Neuronal stem cell (in vitro differentiated cells): ENCODE measurements around the gene UBE2M.
"Not testable (repeated sequence)": the region's sequence is repeated elsewhere in the genome, so short reads cannot be mapped to it uniquely, and the experiment has no call there.

ENCODE experiments used
- DNase-seq: peaks from one replicate; pipeline ENCODE4 v3.0.0-alpha.2; 2013; ENCODE audit warnings: low spot score
- H2AFZ ChIP-seq: one replicate; pipeline ENCODE4 v1.6.1; 2013; ENCODE audit warnings: mild to moderate bottlenecking, low read length, inconsistent platforms
- H2AK5ac ChIP-seq: 2 replicates; pipeline ENCODE4 v1.6.1; 2013; ENCODE audit warnings: low read depth, mild to moderate bottlenecking, inconsistent platforms, low read length, moderate library complexity, mixed read lengths
- H2BK120ac ChIP-seq: 2 replicates; pipeline ENCODE4 v1.6.1; 2013; ENCODE audit warnings: low read depth, mild to moderate bottlenecking, inconsistent platforms, low read length, moderate library complexity, mixed read lengths
- H2BK12ac ChIP-seq: one replicate; pipeline ENCODE4 v1.6.1; 2013; ENCODE audit warnings: low read length, inconsistent platforms
- H2BK15ac ChIP-seq: 2 replicates; pipeline ENCODE4 v1.6.1; 2013; ENCODE audit warnings: mild to moderate bottlenecking, low read length, inconsistent platforms, mixed read lengths
- H2BK5ac ChIP-seq: one replicate; pipeline ENCODE4 v1.6.1; 2013; ENCODE audit warnings: inconsistent platforms, mild to moderate bottlenecking, low read length, moderate library complexity
- H3K14ac ChIP-seq: one replicate; pipeline ENCODE4 v1.6.1; 2013; ENCODE audit warnings: low read length, inconsistent platforms
- H3K18ac ChIP-seq: 2 replicates; pipeline ENCODE4 v1.6.1; 2013; ENCODE audit warnings: low read length, inconsistent platforms
- H3K23ac ChIP-seq: 2 replicates; pipeline ENCODE4 v1.6.1; 2013; ENCODE audit warnings: low read depth, mild to moderate bottlenecking, mixed read lengths, low read length, inconsistent platforms; ENCODE audit not compliant: poor library complexity
- H3K27ac ChIP-seq: replicated peaks from 3 replicates; pipeline ENCODE4 v1.5.1; 2013; ENCODE audit warnings: low read length, inconsistent platforms
- H3K27me3 ChIP-seq, 3 experiments: 2 replicates each; pipeline ENCODE4 v1.6.1; 2013; ENCODE audit warnings: low read length in 3 of 3, mild to moderate bottlenecking in 2 of 3, inconsistent platforms in 1 of 3, low read depth in 1 of 3, mixed read lengths in 1 of 3, moderate library complexity in 1 of 3; ENCODE audit not compliant: control insufficient read depth in 3 of 3, insufficient read depth in 3 of 3
- H3K36me3 ChIP-seq, 2 donors: replicated peaks in 1 of 2; 2 replicates each; pipeline ENCODE4 v1.6.1; 2013; ENCODE audit warnings: low read length in 2 of 2; ENCODE audit not compliant: control insufficient read depth in 2 of 2, insufficient read depth in 2 of 2
- H3K4ac ChIP-seq: 2 replicates; pipeline ENCODE4 v1.6.1; 2013; ENCODE audit warnings: inconsistent platforms, mild to moderate bottlenecking, low read length, moderate library complexity
- H3K4me1 ChIP-seq, 2 donors: 1 replicate in 1 of 2; 2 replicates in 1 of 2; pipeline ENCODE4 v1.6.1; 2013; ENCODE audit warnings: low read length in 2 of 2, low read depth in 1 of 2; ENCODE audit not compliant: control insufficient read depth in 2 of 2, insufficient read depth in 1 of 2
- H3K4me2 ChIP-seq: one replicate; pipeline ENCODE4 v1.6.1; 2013; ENCODE audit warnings: mild to moderate bottlenecking, low read length, inconsistent platforms; ENCODE audit not compliant: insufficient read depth, poor library complexity, severe bottlenecking
- H3K4me3 ChIP-seq, 2 donors: 2 replicates each; pipeline ENCODE4 v1.5.1; 2013; ENCODE audit warnings: low read length in 2 of 2, mild to moderate bottlenecking in 2 of 2, inconsistent platforms in 1 of 2, moderate library complexity in 1 of 2
- H3K79me1 ChIP-seq: one replicate; pipeline ENCODE4 v1.6.1; 2013; ENCODE audit warnings: low read depth, mild to moderate bottlenecking, inconsistent platforms, low read length, moderate library complexity
- H3K9ac ChIP-seq: one replicate; pipeline ENCODE4 v1.6.1; 2013; ENCODE audit warnings: mild to moderate bottlenecking, low read depth, low read length, inconsistent platforms; ENCODE audit not compliant: poor library complexity
- H3K9me3 ChIP-seq, 2 donors: replicated peaks in 1 of 2; 2 replicates each; pipeline versions ENCODE3 to v1.6.1; 2013; ENCODE audit warnings: low read length in 2 of 2, mild to moderate bottlenecking in 2 of 2, inconsistent platforms in 1 of 2, low read depth in 1 of 2, mixed read lengths in 1 of 2, moderate library complexity in 1 of 2; ENCODE audit not compliant: control insufficient read depth in 2 of 2, insufficient read depth in 1 of 2
- H4K8ac ChIP-seq: one replicate; pipeline ENCODE4 v1.6.1; 2013; ENCODE audit warnings: low read depth, mild to moderate bottlenecking, inconsistent platforms, low read length, moderate library complexity
- H4K91ac ChIP-seq: one replicate; pipeline ENCODE4 v1.6.1; 2013; ENCODE audit warnings: low read length, low read depth, mild to moderate bottlenecking, inconsistent platforms; ENCODE audit not compliant: poor library complexity
- whole genome bisulfite sequencing, 2 donors: extraction: QIAGEN DNeasy Blood & Tissue Kit; methylation state at CpG; one replicate each; pipeline ENCODE4 v1.1.7; 2013; ENCODE audit warnings: missing lambda C conversion rate in 2 of 2, mixed read lengths in 1 of 2; ENCODE audit not compliant: insufficient read length in 2 of 2, insufficient replicate concordance in 1 of 2; ENCODE audit errors: extremely low coverage in 2 of 2; 5-methylcytosine and 5-hydroxymethylcytosine counted together

UBE2M gene

GRCh38 chr19:58543826-58544590 lies 14.4 kb downstream of the UBE2M start, which contains the start of gene TRIM28:
Gene TRIM28 (plus strand): TSS chr19:58544064. CDS start chr19:58544758, 694 bp downstream.
- Histone ChIP-seq H4K8ac (peak within 1 kb of the TSS; percentile 23), H2BK5ac (peak within 1 kb of the TSS; percentile 96), H2BK15ac (peak within 1 kb of the TSS; percentile 96), H3K79me1 (peaks cover 18% of the 10 kb centered on the region), H2AK5ac (peak within 1 kb of the TSS; percentile 84), H3K9me3 (peaks cover 0 to 2% of the 10 kb centered on the region in 2 donors), H2BK120ac (peak within 1 kb of the TSS; percentile 83), H3K9ac (peak within 1 kb of the TSS; percentile 100), H3K4me1 (peaks cover 15 to 16% of the 10 kb centered on the region in 2 donors), H3K14ac (peak within 1 kb of the TSS; percentile 89), H2BK12ac (no peak within 1 kb of the TSS), H3K4me3 (peak within 1 kb of the TSS; percentile 75 to 99), H3K27me3 (peaks cover 0 to 20% (median 5%) of the 10 kb centered on the region in 3 experiments), H4K91ac (peak within 1 kb of the TSS; percentile 53), H3K4me2 (peak within 1 kb of the TSS; percentile 96), H3K27ac (peak within 1 kb of the TSS; percentile 98), H3K23ac (peak within 1 kb of the TSS; percentile 100), H3K18ac (peak within 1 kb of the TSS; percentile 100), H2AFZ (peak within 1 kb of the TSS; percentile 60), H3K4ac (peak within 1 kb of the TSS; percentile 98), H3K36me3 (peaks cover 36 to 41% of the 10 kb centered on the region in 2 donors)
- DNase-seq = peak; percentile 98
- WGBS, 2 donors = no CpG with 5 or more reads among the region's 73 CpGs

- H3K36me3 ChIP-seq = peaks cover 25 to 29% of the 10 kb centered on the region in 2 donors
- H4K8ac ChIP-seq, H2BK5ac ChIP-seq, H3K4me2 ChIP-seq, DNase-seq, H2BK120ac ChIP-seq, H3K18ac ChIP-seq, H3K4ac ChIP-seq, H3K14ac ChIP-seq, H2AFZ ChIP-seq, H3K27ac ChIP-seq, H3K9me3 ChIP-seq, H4K91ac ChIP-seq, H2BK15ac ChIP-seq, H3K9ac ChIP-seq, H3K23ac ChIP-seq: not testable (repeated sequence)
- H3K27me3 ChIP-seq = peaks cover 0 to 23% (median 11%) of the 10 kb centered on the region in 3 experiments
- WGBS, 2 donors = no CpG with 5 or more reads among the region's 18 CpGs
- H2BK12ac ChIP-seq = peak overlapping the region; percentile 90
- peaks cover 19 to 21% of the 10 kb centered on the region in 2 donors for H3K4me1 ChIP-seq
- H2AK5ac ChIP-seq = peak overlapping the region; percentile 56
- H3K4me3 ChIP-seq = peak overlapping the region in 1 of 2 donors; percentile 75
- peaks cover 14% of the 10 kb centered on the region for H3K79me1 ChIP-seq
Measured at GRCh38 chr19:58542641-58543372, 15.6 kb downstream of the UBE2M start.

- H3K9me3 ChIP-seq, H3K4me1 ChIP-seq, DNase-seq: not testable (repeated sequence)
Measured at GRCh38 chr19:58539169-58539559, 19.2 kb downstream of the UBE2M start.

More at GRCh38 chr19:58539169-58539559, 19.2 kb downstream of the UBE2M start:
- not testable (repeated sequence) for H3K79me1 ChIP-seq, H3K36me3 ChIP-seq, H4K8ac ChIP-seq, H2BK12ac ChIP-seq, H3K4ac ChIP-seq, H3K9ac ChIP-seq, H3K14ac ChIP-seq, H3K18ac ChIP-seq, H2BK120ac ChIP-seq, H3K27ac ChIP-seq, H2BK5ac ChIP-seq, H2BK15ac ChIP-seq, H2AFZ ChIP-seq, H3K4me2 ChIP-seq, H4K91ac ChIP-seq, H3K4me3 ChIP-seq, H2AK5ac ChIP-seq, H3K23ac ChIP-seq
- peaks cover 0 to 23% (median 17%) of the 10 kb centered on the region in 3 experiments for H3K27me3 ChIP-seq
